Measurements from ENCODE around the gene KCNT2.
"Not testable (repeated sequence)": the region's sequence is repeated elsewhere in the genome, so short reads cannot be mapped to it uniquely, and the experiment has no call there.

KCNT2 gene

DNA sequence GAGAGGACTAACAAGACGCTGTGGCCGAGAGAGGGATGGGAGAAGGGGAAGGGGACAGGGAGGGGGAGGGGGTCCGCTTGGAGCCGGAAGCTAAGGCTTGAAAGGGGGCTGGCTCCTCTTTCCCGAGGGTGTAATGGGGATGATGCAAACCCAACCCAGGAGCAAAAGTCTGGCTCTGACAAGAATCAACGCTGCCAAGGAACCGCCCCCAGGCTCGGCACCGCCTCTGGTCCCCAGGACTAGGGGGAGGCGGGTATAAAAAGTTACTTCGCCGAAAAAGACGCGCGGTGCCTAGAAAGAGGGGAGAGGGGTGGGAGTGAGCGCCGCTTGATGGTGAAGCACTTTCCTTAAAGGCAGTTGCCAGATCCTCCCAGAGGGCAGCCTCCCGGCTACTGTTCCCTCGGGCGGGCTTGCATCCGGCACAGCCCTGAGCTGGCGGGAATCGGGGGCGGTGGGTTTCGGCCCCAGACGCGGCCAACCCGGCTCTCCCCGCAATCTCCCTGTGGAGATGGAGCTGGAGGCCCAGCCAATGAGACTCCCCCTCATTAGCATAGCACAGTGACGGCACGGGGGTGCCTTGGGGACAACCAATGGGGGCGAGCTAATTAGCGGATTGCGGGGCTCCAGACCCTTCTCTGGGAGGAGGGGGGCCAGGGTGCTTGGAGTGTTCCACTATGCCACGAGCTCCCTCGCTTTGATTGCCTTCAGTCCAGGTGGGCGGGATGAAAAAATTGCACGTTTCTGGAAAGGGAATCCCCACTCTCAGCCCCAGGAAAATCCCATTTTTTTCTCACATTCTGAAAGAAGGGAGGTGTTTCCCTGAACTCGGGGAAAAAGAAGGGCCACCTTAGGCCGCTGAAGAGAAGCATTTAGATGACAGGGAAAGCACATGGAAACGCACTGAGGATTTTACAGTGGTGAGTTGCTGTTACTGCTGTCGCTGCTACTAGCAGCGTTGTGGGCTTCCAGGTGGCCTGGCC is at the start of gene KCNT2:
Gene KCNT2 (minus strand): TSS at position 51 of the 980 bp plus-strand sequence. CDS start 131 bp downstream, outside the sequence.
- DNase-seq: no peak

DNA sequence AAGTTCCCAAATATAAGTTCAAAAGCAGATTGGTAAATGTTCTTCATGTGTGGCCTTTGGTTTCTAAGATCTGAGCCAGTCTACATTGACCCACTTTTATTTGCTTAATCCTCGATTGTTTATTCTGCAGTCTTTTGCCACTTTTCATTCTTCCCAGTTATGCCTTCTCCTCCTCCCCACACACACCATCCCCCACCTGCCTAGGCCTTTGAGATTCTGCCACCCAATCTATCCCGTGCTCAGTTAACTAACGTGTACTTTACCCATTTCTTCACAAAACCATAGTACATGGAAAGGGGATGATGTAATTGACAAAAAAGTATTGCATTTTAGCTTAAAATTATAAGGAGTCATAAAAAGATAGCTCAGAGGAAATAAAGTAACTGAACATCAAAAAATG is 47.3 kb upstream of the KCNT2 start:
- no peak for DNase-seq

DNA sequence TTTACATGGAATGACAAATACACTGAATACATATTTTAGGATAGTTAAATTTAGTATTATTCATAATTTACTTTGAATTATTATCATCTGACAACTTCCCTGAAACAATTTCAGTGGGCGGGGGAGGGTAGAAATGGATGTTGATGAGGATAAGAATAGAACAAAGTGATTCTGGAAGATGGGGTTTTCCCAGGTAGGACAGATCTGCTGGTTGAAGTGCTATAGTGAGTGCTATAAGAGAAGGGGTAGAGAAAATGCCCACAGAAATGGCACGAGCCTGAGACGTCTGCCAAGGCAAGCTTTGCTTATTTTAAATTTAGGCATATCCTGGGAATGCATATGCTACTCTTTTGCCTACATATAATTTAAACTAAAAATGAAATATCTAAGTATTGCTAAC is 46.8 kb upstream of the KCNT2 start:
- DNase-seq: no peak

DNA sequence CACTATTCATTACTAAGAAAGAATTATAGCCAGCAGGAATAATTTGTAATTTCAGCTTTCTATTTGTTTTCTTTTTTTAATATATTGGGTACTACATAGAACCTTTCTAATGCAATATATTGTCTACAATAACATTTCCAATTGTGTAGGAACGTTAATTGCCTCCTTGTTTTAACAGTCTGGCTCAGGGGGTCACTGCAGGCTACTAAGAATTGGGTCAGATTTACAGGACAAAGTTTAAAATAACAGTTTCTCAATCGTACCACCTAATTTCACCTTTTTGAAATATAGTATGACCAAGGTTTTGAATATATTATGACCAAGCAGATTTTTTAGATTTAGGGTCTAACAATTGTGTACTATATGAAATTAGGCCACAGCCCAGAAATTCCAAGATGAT is 46.0 kb upstream of the KCNT2 start:
- DNase-seq: no peak

DNA sequence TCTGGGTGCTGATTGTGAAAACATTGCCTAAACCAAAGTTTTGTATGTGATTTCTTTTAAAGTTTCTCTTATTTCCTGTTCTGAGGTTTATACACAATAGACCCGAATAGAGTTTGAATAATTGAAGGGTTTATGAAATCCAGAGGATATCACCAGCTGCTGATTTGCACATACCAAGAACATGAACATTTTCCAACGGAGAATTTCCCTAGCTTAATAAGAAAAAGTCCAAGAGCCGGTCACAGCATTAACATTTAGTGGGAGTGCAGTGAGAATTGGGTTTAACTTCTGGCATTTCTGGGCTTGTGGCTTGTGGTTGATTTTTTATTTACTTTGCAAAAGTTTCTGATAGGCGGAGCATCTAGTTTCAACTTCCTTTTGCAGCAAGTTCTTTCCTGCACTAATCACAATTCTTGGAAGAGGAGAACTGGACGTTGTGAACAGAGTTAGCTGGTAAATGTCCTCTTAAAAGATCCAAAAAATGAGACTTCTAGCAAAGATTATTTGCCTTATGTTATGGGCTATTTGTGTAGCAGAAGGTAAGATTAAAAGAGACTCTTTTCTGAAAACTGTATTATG is 43.5 kb upstream of the KCNT2 start, which contains the start of gene CFH:
Gene CFH (plus strand): TSS at position 407 of the 579 bp plus-strand sequence. CDS start 75 bp downstream, at position 482.
- no peak for DNase-seq

DNA sequence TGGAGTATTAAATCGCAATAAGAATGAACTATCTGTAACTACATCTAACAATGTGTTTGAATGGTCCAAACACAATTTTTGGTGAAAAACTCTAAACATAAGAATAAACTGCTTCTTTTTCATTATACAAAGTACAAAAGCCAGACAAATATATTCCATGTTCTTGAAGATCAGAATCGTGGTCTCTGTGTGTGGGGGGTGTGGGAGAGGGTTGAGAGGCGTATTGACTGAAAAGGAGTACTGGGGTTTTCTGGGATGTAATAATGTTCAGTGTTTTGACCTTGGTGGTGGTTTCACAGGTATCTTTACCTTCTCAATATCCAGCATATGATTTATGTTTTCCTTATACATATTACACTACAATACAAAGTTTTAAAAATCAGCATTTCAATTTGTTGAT is 42.8 kb upstream of the KCNT2 start:
- DNase-seq: no peak

DNA sequence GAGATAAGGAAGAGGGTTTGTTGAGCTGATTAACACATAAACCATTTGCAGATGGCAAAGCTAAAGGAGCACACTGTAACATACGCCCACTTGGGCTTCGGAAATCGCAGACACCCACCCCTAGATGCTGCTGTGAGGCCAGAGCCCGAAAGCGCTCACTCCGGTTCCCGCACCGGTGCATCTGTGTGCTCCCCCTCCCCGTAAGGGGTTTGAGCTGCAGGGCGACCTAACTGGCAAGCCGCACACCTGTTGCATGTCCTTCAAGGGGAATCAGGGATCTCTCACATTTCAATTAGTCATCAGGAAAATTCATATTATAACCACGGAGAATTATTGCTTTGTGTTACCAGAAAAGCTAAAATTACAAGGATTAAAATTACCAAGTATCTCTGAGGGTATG is 42.2 kb upstream of the KCNT2 start:
- DNase-seq: no peak

DNA sequence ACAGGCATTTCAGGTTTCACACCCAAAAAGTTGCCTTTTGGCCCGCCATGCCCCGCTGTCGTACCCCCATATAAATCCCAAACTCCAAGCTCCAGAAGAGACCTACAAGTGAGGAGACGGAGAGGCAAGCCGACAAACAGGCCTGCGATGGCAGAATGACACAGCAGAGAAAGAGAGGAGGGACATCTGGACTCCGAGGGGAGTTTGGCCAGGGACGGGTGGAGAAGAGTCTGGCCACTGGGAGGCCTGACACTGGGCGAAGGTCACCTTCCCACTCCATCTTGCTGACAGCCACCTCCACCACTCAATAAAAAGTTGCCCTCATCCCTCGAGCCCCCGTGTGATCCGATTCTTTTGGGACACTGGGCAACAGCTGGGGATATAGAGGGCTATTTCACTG is 41.8 kb upstream of the KCNT2 start:
- DNase-seq: no peak

DNA sequence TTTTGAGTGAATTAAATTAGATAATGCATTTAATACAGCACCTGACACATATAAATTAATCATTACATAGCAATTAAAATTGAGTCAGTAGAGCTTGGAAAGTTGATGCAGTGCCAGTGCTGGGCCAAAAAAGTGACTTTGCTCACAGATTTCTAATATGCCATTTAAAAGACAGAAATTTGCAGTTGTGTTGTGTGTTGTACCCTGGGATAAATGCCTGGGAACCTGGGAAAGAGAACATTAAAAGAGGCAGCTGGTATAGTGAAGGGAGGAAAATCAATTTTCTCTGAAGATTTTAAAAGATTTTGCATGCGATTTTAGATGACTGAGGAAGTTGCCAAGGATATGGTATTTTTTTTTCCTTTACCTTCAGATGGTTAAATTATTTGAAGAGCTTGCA is 32.7 kb upstream of the KCNT2 start:
- DNase-seq: no peak

DNA sequence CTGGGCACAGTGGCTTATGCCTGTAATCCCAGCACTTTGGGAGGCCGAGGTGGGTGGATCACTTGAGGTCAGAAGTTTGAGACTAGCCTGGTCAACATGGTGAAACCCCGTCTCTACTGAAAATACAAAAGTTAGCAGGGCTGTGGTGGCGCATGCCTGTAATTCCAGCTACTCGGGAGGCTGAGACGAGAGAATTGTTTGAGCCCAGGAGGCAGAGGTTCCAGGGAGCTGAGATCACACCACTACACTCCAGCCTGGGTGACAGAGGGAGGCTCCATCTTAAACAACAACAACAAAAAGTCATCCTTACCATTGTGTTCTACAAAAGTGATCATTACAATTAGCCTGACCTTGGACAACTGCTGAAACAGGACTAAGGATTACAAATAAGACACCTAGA is 31.1 kb upstream of the KCNT2 start:
- DNase-seq: not testable (repeated sequence)

DNA sequence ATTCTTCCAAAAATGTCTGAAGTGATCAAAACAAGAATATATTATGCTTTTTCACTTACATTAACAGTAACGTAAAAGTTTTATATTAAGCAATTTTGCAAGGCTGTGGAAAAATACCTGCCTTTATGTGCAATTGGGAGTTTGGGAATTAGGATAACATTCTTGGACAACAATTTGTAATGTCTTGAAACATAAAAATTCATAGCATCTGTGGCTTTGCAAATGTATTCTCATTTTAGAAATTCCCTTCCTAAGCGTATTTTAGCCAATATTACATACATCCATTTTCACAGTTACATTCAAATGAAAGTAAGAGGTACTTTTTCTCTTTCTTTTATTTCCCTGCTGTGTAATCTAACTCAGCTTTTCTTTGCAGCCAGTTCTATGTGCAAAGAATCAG is 30.2 kb upstream of the KCNT2 start:
- no peak for DNase-seq

DNA sequence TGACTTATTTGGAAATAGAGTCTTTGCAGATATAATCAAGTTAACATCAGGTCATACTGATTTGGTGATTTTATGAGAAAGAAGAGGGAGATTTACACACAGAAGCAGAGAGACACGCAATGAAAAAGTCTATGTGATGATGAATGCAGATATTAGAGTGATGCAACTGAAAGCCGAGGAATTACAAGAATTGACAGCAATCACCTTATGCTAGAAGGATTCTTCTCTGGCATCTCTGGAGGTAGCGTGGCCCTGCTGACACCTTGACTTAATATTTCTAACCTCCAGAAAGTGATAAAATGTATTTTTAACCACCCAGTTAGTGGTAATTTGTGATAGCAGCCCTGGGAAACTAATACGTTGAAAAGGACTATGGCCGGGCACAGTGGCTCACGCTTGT is 29.4 kb upstream of the KCNT2 start:
- DNase-seq: no peak

DNA sequence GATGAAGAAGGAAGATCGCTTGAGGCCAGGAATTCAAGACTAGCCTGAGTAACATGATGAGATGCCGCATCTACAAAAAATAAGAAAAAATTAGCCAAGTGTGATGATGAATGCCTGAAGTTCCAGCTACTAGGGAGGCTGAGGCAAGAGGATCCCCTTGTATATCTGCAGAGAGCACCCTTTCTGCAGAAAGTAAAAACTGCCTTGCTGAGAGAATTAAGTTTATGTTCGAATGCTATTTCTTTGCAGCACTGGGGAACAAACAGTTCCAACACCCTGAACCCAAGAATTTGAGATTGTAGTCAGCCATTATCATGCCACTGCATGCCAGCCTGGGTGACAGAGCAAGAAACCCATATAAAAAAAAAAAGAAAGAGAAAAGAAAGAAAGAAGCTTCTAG is 20.6 kb upstream of the KCNT2 start:
- no peak for DNase-seq

DNA sequence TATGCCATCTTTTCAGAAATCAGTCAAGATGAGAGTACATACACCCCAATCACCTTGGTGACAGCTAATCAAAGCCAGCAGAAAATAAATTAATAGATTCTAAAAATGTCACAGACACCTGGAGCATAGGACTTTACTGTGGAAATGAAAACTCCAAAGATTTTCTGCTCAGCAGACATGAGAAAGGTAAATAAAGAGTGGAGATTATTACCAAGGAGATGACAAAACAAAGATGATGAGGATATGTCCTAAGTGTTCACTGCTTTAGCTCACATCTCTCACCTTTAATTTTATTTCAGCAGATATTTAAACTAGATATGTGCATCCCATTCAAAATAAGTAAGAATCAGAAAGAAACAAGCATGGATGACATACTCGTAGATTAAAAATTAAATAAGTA is 14.8 kb upstream of the KCNT2 start:
- DNase-seq: no peak

DNA sequence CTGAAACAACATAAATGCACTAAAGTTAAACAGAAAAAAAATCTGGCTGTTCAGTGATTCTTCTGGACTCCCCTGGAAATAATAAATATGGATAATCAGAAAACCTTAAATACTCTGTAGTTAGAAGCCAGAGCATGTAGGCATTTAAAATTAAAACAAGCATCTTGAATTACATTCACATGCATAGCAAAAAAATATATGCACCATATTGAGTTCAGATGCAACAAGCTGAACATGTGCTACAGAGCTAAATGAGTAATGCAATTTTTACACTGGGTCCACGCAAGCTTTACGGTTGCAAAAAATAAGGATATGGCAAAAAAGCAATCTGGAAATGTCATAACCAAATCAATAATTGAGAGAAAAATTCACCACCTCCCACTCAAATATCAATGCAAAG is 11.5 kb upstream of the KCNT2 start:
- no peak for DNase-seq

DNA sequence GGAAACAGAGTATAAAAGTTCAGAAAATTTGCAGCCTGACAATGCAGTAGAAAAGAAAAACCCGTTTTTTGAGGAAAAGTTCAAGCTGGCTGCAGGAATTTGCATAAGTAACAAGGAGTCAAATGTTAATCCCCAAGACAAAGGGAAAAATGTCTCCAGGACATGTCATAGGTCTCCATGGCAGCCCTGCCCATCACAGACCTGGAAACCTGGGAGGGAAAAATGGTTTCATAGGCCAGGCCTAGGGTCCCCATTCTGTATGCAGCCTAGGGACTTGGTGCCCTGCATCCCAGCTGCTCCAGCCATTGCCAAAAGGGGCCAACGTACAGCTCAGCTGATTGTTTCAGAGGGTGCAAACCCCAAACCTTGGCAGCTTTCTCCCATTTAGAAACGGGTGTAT is 3.6 kb upstream of the KCNT2 start:
- DNase-seq: no peak

DNA sequence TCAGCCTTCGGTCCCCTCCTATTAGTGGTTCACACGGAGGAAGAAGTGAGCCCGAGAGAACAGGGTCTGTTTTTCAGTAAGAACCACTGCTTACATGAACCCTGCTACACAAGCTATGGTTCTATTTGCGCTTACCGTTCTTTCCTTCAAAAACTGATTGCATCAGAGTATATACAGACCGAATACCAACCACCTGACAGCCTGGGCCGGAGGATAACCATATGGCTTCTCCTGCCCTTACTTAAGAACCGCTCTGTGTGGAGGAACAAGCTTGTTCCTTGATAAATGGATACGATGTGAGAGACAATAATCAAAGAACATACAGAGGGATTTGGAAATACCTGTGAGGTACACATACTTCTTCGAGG is 1.1 kb upstream of the KCNT2 start:
- DNase-seq: no peak

DNA sequence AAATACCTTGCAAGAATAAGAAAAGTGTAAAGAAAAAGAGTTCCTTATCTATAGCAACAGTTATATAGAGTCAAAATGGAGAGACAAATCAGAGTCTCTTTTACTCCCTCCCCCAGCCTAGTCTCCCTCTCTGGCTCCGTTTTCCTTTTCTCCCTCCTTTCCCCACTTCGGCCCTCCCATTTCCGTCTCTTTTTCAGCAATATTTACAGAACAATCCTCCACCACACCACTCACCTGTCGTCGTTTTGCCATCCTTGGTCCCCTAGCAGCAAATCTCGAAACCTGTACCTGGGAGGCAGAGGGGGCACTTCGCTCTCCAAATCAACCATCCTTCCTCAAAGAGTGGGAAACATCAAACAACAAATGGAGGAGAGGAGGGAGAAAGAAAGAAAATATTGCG is 259 bp downstream of the KCNT2 start:
- no peak for DNase-seq

DNA sequence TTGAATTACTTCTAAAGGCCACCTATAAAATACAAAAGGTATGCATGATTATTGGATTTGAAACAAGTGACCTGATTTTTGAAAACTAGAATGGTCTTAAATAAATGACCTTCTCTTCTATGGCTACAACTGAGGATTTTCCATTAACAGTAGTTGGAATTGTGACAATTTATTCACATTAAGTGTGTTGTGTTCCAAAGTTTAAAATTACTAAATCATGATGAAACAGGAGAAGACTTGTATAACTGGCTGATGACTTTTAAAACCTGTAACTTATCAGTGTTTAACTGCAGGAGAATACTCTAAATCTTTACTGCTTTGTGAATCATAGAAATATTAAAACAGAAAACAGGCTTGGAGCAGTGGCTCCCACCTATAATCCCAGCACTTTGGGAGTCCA is 4.6 kb downstream of the KCNT2 start:
- DNase-seq: no peak

DNA sequence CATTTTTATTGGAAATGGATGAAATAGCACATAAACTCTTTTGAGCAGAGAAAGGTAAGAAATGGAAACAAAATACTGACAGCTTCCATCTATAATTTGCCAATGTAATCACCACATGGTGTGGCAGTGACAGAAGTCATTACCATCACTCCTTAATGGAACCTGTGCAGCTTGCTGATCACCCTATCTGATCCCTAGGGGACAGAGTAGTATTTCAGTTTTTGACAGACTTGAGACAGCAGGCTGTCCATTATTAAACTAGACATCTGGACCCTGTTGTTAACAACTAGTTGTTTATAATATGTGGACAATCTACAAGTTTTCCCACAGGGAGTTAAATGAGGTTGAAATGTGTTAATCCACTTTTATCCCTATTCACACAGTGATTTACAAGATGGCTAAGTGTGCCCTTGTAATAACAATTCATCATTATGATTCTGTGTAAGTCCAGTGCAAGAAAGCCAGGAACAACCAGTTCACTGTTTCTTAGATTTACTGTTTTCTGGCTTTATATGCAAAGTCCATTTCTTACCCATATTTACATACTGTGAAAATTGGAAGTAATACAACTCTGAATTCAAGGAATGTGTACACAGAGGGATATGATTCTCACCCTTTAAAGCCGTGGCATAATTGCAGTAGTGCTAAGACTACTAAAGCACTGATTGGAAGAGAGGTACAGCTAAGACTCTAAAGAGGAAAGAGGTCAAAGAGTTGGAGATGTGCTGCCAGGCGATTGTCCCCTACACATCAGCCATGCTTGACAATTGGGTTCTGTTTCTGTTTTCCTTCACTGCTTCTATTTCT is 9.1 kb downstream of the KCNT2 start:
- no peak for DNase-seq

DNA sequence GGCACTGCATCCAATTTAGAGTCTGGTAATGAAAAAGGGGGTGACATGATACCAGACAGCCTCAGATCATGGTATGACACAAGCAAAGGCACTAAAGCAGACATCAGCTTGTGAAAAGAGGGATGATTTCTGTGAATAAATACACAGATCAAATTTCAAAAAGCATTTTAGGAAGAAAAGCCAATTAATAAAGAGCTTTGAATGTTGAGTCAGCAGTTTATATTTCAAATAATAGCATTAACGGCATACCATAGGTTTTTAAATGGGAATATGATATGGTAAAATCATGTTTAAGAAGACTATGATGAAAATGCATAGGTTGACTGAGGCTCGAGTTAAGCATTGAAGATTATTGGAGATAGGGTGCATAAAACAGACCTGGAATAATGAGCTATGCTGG is 13.5 kb downstream of the KCNT2 start:
- no peak for DNase-seq

DNA sequence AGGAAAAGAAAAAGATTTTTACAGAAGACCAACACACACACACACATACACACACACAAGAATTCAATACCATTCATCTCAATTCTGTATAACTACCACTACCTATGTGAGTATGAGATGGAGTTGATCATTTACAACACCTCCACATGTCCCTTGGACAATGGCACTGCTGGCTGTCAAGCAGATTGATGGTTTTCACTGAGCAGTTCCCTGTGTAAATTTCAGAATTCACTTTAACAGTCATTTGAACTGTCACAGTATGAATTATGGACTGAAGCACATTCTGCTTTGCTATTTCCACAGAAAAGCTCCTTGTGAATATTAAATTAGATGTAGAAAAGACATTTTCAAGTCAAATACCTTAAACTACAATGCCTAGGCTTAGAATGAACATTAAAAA is 14.3 kb downstream of the KCNT2 start:
- no peak for DNase-seq

DNA sequence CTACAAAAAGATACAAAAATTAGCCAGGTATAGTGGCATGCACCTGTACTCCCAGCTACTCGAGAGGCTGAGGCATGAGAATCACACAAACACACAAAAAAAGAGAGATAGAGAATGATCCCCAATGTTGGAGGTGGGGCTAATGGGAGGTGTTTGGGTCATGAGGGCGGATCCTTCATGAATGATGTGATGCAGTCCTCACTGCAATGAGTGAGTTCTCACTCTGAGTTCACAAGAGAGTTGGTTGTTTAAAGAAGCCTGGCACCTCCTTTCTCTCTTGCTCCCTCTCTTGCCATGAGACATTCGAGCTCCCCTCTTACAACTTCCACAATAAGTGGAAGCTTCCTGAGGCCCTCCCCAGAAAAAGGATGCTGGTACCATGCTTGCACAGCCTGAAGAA is 17.3 kb downstream of the KCNT2 start:
- no peak for DNase-seq

All from stimulated activated CD4-positive, alpha-beta T cell treated with anti-CD3 and anti-CD28 coated beads, Interleukin-2, amount 100 ng/mL, for 24 hours (primary cell).